GM23248 (cell line): Measurements from ENCODE around the gene BATF.

Source experiments
- EZH2 ChIP-seq: fragments of 200-600 bp; sonication (generic); IDR thresholded peaks from 2 replicates; pipeline ENCODE4 v1.6.1; 2018; ENCODE audit warnings: antibody characterized with exemption, mild to moderate bottlenecking; ENCODE audit not compliant: insufficient read depth, poor library complexity, severe bottlenecking
- EZH2phosphoT487 ChIP-seq: fragments of 200-600 bp; sonication (generic); IDR thresholded peaks from 2 replicates; pipeline ENCODE4 v1.6.1; 2018; ENCODE audit warnings: antibody characterized with exemption, moderate library complexity, mild to moderate bottlenecking, low read depth; ENCODE audit not compliant: insufficient read depth

DNA sequence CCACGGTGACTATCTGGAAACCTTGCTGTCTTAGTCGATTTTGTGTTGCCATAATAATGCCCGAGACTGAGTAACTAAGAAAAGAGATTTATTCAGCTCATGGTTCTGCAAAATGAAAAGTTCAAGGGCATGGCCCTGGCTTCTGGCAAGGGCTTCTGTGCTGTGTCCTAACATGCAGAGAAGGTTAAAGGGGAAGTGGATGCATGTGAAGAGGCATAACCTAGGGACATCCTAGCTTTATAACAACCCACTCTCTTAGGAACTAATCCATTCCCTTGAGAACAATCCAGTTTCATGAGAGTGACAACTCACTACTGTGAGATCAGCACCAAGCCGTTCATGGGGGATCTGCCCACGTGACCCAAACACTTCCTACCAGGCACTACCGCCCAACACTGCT lies 67.7 kb downstream of the BATF start:
- TF ChIP-seq EZH2phosphoT487 (no peak), EZH2 (no peak)
